NCI-H2227 (cell line): ENCODE measurements around the gene SLC44A5.
"Not testable (repeated sequence)": the region's sequence is repeated elsewhere in the genome, so short reads cannot be mapped to it uniquely, and the experiment has no call there.

Source experiments
- DNase-seq: peaks from one replicate; lab custom pipeline; 2025; ENCODE audit not compliant: unreplicated experiment; lab: John Stamatoyannopoulos, UW

SLC44A5 gene

GRCh38 chr1:75522389-75522788, 88.5 kb downstream of the SLC44A5 start:
- DNase-seq = no peak

DNA sequence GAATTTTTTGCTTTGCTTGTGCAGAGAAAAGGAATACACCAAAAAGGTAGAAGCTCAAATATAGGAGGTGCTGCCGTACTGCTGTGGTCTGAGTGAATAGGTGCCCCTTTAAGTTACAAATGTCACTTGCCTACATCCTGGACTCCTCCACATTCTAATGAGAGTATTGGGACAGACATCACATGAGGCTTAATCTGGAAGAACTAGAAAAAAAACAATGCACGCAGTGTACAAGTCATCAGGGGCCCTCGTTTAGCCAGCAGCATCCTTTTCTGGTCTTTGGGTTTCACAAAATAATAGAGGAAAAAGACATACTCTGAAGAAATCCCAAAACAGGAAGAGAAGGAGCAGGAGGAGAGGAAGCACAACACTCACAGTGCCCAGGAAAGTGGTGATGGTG, 89.3 kb downstream of the SLC44A5 start:
- DNase-seq = no peak

DNA sequence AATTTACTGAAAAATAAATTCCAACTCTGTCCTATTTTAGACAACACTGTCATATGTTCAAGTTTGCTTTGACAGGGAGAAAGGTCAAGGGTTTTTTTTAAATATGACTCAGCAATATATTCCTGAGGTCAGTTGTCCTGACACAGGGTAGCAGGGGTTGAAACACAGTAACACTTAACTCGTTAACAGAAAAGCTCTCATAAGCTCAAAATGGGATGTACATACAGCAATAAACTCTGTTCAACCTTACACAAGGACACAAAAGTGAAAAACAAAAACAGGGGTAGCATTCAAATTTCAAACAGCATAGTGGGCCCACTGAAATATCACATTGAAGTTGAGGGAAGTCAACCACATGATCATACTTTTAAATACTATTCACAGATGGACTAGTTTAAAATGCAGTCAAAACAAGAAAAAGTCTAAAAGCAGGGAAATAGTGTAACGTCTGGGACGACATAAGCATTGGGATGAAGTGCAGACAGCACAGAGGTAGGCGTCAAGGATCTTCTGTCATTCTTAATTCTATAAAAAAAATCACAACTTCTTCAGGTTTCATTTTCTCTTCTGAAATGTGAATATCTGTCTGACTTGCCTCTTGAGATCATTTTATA, 89.9 kb downstream of the SLC44A5 start:
- DNase-seq = no peak

DNA sequence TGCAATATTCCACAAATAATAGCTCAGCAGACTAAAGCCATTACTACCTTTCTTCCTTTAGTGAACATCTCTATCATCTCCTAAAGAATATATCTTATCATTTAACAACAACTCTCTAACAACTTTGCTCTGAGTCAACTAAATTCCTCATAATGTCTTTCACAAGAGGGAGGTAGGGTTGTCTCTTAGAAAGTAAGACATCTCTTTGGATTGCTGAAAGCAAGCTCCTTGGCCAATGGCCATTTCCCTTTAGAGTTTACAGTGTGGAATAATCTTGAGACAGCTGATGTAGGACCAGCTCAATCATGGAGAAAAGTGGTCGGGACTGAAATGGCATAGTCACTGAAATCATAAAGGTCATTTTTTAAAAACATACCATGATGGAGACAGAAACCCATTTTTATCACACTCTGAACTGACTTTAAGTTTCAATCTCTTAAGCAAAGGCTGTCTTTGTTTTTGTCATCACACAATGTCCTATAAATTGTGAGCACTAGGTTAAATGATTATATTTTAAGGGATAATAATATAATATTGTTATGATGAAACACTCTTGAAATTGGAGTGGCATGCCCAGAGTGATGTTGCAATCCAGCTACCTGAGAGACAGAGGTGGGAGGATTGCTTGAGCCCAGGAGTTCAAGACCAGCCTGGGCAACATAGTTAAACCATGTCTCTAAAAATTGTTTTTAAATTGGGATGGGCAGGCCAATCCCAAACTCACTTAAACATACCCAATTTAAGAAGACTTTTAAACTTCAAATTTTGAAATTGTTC, 91.1 kb downstream of the SLC44A5 start:
- DNase-seq = no peak

- DNase-seq = no peak
Measured at GRCh38 chr1:75518686-75519085, 92.2 kb downstream of the SLC44A5 start.

DNA sequence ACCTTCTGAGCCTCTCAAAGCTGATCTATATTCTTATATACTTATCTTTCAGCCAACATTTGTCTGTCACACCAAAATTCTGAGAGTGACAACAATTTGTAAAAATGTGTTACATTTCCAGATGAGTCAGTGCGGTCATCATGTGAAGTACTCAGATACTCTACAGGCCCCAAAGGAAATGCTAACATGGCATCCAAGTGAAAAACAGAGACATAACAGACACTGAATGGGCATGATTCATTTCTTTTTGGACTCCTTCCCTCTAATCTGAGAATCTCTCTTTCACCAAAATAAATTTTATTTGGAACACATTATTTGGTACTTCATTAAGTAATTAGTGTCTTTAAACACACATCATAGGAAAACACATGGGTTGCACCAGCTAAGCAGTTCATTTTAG, 96.6 kb downstream of the SLC44A5 start:
- no peak for DNase-seq

- no peak for DNase-seq
Measured at GRCh38 chr1:75506976-75507375, 103.9 kb downstream of the SLC44A5 start.

DNA sequence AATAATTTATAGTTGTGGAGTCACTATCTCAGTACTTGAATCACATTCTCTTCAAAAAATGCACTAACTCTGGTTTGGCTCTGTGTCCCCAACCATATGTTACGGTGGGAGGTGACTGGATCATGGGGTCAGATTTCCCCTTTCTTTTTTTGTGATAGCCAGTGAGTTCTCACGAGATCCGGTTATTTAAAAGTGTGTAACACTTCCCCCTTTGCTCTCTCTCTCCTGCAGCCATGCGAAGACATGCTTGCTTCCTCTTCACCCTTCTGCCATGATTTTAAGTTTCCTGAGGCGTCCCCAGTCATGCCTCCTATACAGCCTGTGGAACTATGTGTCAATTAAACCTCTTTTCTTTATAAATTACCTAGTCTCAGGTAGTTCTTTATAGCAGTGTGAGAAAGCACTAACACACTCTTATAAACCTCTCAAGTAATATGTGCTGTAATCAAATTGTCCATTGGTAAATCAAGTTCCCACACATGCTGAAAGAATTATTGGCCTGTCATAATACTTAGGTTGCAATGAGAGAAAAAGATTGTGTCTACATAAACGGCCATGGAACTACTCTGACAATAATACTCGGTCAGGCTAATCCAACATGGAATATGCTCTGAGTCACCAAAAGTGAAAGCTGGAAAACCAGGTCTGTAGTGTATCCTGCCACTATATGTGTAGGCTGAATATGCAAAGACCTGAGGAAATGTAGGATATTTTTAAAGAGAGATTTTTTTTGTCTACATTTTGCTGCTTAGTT, 107.5 kb downstream of the SLC44A5 start:
- DNase-seq = no peak

- DNase-seq = no peak
Measured at GRCh38 chr1:75502776-75503175, 108.1 kb downstream of the SLC44A5 start.

- DNase-seq = no peak
Measured at GRCh38 chr1:75501577-75502295, 109.2 kb downstream of the SLC44A5 start.

- no peak for DNase-seq
Measured at GRCh38 chr1:75492011-75492410, 118.9 kb downstream of the SLC44A5 start.

GRCh38 chr1:75487399-75487798, 123.5 kb downstream of the SLC44A5 start:
- DNase-seq = no peak

DNA sequence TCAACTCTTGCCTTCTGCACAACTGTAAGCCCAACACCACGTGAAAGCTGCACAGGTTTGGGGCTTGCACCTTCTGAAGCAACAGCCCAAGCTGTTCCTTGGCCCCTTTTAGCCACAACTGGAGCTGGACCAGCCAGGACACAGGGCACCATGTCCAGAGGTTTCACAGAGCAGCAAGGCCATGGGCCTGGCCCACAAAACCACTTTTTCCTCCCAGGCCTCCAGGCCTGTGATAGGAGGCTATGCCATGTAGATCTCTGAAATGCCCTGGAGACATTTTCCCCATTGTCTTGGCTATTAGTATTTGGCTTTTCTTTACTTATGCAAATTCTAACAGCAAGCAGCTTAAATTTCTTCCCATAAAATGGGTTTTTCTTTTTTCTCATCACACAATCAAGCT, 126.1 kb downstream of the SLC44A5 start:
- DNase-seq = no peak

DNA sequence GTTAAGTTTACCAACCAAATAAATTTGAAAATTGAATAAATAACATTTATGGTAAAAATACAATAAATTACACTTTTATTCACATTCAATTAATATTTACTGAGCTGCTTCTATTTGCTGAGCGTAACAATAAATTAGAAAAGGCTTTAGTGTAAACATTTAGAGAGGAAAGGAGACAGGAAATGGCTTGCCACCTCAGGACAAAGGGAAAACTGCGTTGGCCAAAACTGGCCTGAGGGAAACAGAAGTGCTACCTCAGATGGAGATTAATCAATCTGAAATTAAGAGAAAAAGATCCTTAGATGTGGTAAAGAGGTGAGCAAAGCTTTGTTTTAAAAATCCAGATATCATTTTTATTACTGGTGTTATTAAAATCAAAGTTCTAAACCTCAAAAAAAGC, 128.0 kb downstream of the SLC44A5 start:
- no peak for DNase-seq

GRCh38 chr1:75476486-75476885, 134.4 kb downstream of the SLC44A5 start:
- not testable (repeated sequence) for DNase-seq

GRCh38 chr1:75475696-75476095, 135.2 kb downstream of the SLC44A5 start:
- no peak for DNase-seq

DNA sequence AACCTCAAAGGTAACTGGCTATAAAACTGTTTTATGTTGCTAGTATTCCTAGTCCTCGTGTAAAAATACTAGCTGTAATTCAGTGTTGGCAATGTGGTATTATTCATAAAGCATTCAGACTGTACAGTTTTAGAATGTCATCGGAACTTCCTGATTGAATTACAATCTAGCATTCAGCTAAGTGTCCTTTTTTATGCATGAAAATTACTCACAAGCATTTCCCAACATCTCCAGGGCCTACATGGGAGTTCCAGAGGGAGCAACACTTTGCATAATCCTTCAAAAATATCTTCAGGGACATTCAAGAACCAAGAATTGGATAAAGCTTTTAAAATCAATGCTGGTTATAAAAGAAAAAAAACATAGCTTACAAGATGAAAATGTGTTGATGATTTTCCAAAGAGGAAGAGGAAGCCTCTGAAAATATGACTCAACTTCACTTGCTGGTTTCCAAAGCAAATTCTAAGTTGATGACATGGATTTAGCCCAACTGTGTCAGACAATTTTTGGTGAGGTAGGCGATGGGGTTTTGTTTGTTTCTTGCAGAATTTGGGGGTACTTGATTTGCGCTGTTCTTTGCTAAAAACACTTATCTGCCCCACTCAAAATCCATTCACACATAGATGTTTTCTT, 137.8 kb downstream of the SLC44A5 start:
- no peak for DNase-seq

GRCh38 chr1:75472089-75472970, 138.6 kb downstream of the SLC44A5 start:
- DNase-seq = no peak

DNA sequence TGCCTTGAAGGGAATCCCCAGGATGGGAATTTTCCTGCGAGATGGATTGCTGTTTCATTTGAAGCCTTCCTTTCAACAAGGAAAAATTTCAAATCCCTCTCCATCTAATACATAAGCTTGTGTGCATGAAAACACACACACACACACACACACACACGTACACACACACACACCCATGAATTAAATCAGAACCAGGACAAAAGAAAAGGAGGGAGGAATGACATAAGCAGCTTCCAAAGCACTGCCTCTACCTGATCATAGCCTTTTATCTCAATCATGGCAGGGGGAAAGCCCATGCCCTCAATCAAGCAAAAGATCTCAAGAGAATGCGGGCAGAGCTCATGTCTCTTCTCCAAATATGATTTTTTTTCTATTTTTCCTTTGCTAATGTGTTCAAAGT, 139.7 kb downstream of the SLC44A5 start:
- DNase-seq = peak; percentile 21

DNA sequence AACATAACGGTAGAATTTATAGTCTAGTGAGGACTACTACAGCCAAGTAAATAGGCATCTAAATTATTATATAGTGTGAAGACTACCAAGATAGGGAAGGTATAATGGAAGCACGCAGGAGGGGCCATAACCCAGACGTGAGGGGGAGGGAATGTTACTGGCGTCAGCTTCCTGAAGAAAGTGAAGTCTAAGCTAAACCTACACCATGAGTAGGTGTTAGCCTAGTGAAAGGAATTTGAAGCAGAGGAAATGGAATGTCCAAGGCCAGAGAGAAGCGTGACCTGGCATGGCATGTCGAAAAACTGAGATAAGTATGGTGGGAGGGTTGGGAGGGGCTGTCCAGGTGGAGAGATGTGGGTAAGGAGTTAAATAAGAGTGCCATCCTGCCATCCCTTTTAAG, 140.5 kb downstream of the SLC44A5 start:
- DNase-seq = no peak
